GM20000 (cell line): ENCODE results near the gene RBM46.

Experiments
- DNase-seq: peaks from one replicate; pipeline ENCODE4 v3.0.0; 2012; ENCODE audit warnings: low spot score
- CTCF ChIP-seq: IDR thresholded peaks from 2 replicates; pipeline ENCODE4 v1.5.1; 2012; ENCODE audit warnings: mild to moderate bottlenecking, control low read depth; ENCODE audit errors: extremely low read depth, missing control alignments

Gene RBM46

GRCh38 chr4:154836513-154836912, 55.4 kb downstream of the RBM46 start:
- no peak for DNase-seq

GRCh38 chr4:154838155-154838554, 57.1 kb downstream of the RBM46 start:
- DNase-seq, result no peak
- no peak for TF ChIP-seq CTCF

More at GRCh38 chr4:154836513-154836912, 55.4 kb downstream of the RBM46 start:
- TF ChIP-seq CTCF, result no peak

- no peak for DNase-seq
- TF ChIP-seq CTCF, result no peak
These were observed 57.6 kb downstream of the RBM46 start for GRCh38 chr4:154838694-154839093.

GRCh38 chr4:154854362-154854761, 73.3 kb downstream of the RBM46 start:
- no peak for TF ChIP-seq CTCF
- no peak for DNase-seq

- DNase-seq, result no peak
- TF ChIP-seq CTCF, result no peak
These were observed 77.1 kb downstream of the RBM46 start for GRCh38 chr4:154858166-154858565.

GRCh38 chr4:154868414-154869194, 87.5 kb downstream of the RBM46 start:
- TF ChIP-seq CTCF, result no peak
- no peak for DNase-seq

GRCh38 chr4:154869301-154869700, 88.2 kb downstream of the RBM46 start:
- no peak for DNase-seq
- no peak for TF ChIP-seq CTCF
